Activated CD4-positive, alpha-beta T cell treated with anti-CD3 and anti-CD28 coated beads for 36 hours (primary cell): ENCODE data around the gene TCF7. TPM values are rescaled to one million over a fixed set of nuclear protein-coding genes. Genes with fewer than 3 reads are reported as not detected.

ENCODE experiments used
- total RNA-seq, 2 experiments: library from RNA; stranded (reverse); gene quantifications; one replicate each; pipeline ENCODE4 v1.2.3, GENCODE V29; 2021

Gene TCF7
- total RNA-seq, 2 experiments from 2014 or later, result 94.8 to 117 TPM

Other genes starting within 250 kb of the TCF7 start
- 10 to 100 TPM; 28.7 to 38.7 TPM for gene C5orf15, start 146.1 kb upstream of the TCF7 start, total RNA-seq
- 100 to 1,000 TPM; 482 to 486 TPM for gene VDAC1, start 109.7 kb upstream of the TCF7 start, total RNA-seq
- 100 to 1,000 TPM; 218 to 265 TPM for gene SKP1, start 62.3 kb downstream of the TCF7 start, total RNA-seq
- gene PPP2CA, start 111.4 kb downstream of the TCF7 start, total RNA-seq, result 100 to 1,000 TPM; 148 to 154 TPM